ENCODE measurements around the gene NEURL4. TPM values are rescaled to one million over a fixed set of nuclear protein-coding genes. Genes with fewer than 3 reads are reported as not detected.

NEURL4 gene
- polyA plus RNA-seq, 4 donors = 25.4 to 39.7 (median 31.4) TPM

DNA sequence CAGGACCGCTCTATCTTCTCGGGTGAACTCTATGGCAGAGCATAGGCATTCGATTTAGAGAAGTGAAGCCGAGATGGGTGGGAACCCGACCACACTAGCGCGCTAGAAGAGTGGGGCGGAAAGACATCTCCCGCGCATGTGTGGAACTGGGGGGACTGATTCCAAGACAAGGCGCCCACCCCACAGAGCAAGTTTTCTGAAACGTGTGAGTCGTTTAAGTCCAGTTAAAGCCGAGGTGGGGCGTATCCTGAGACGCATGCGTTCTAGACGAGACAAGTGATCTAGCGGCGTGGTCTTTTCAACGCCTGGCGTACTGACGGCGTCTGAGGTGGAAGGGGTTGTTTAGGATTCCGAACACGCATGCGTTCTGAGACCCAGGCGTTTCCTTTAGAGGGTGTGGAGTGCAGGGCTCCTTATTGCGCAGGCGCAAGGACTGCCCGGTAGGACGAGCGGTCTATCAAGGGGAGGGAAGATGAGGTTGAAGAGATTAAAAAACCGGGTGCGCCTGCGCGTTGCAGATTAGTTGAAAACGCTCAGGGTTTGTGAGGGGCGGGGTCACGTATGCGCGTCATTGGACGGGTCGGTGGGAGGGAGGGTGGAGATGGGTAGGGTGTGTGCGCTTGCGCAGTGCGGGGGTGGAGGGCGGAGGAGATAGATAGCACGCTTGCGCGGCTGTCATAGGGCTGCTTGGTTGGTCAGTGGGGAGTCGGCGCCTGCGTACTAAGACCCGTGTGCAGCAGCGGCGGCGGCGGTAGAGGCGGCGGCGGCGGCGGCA is 22.0 kb downstream of the NEURL4 start, which contains the start of gene EIF5A:
EIF5A (plus strand) TSS at position 718 of the 775 bp plus-strand sequence. CDS start 2,008 bp downstream, outside the sequence.
- DNase-seq (ENCODE audit: low read depth in 4 of 4, low spot score in 2 of 4) = peak; percentile 99 to 100 (median 100)

GRCh38 chr17:7304179-7304578 is 25.0 kb downstream of the NEURL4 start:
- DNase-seq (ENCODE audit: low read depth in 4 of 4, low spot score in 2 of 4) = no peak

DNA sequence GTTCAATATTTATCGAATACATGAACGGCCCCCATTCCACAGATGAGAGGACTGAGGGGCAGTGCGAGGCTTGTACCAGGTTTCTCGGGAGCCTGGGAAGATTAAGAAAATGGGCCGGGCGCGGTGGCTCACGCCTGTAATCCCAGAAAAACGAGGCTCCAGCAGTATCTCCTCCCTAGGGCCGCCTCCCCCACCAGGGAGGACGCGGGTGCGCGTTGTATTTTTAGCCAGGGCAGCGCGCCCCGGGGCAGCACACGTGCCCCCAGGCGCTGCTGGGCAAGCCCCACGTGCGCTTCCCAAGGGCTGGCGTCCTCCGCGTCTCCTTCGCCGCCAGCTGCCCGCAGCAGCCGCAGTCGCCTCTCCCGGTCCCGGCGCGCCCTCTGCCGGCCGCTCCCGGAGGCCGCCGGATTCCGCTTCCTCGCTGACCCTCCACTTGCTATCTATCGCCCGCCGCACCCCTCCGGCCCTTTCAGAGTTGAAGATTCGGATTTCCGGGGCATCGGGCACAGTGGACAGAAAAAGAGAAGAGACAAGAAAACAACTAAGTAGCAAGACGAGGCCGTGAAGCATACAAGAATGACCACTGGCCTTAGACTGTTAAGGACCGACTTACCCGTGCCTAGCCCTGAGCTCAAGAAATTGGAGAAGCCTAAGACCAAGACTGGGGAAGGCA is 32.8 kb downstream of the NEURL4 start:
- no peak for DNase-seq (ENCODE audit: low read depth in 4 of 4, low spot score in 2 of 4)

DNA sequence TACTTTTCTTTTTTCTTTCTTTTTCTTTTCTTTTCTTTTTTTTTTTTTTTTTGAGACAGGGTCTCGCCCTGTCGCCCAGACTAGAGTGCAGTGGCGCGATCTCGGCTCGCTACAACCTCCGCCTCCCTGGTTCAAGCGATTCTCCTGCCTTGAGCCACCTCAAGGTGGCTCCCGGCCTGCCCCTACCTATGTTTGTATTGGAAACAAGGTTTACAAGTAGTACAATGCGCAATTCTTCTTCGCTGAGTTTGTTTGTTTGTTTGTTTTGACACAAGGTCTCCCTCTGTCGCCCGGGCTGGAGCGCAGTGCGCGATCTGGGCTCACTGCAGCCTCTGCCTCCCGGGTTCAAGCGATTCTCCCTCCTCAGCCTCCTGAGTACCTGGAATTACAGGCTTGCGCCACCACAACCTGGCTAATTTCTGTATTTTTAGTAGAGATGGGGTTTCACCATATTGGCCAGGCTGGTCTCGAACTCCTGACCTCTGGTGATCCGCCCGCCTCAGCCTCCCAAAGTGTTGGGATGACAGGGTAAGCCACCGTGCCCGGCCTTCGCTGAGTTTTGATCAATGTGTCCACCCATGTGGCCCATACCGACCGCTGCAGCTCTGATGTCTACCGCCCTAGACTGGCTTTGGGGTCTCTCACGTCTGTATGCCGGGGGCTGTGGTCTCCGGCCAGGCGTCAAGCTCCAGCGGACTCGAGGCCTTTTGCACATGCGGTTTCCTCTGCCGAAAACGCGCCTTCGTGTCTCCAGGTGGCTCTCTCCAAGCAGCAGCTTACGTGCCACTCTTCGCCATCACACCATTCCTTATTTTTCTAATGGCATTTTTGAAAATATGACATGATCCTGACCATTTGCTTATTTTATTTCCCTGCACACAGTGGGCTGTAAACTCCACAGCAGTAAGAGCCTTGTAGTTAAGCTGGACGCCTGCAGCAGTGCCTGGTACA is 33.6 kb downstream of the NEURL4 start:
- DNase-seq (ENCODE audit: low read depth in 4 of 4, low spot score in 2 of 4) = no peak

DNA sequence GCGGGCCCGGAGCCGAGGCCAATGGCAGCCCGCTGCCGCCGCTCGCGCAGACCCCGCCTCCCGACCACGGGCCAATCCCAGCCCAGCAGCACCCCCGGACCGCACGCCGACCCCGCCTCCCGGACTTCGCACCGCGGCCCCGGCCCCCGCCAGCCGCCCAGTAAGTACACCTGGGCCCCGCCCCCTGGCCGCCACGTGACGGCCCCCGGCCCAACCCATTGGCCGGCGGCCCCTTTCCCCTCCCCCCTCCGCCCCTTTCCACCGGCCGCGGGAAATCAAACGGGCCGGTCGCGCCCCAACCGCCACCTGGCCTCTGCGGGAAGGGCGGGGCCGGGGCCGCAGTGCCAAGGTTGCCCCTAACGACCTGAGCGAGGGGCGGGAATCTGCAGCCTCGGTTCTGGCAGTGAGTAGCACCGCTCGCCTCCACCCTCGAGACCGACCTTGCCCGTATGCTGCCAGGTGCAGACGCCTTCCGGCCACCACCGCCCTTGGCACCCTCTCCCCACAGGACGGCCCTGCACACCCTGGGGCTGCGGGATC is 34.5 kb downstream of the NEURL4 start, which contains the start of gene YBX2:
YBX2 (minus strand) TSS at position 26 of the 540 bp plus-strand sequence. CDS start 139 bp downstream, outside the sequence.
- no peak for DNase-seq (ENCODE audit: low read depth in 4 of 4, low spot score in 2 of 4)

- no peak for DNase-seq (ENCODE audit: low read depth in 4 of 4, low spot score in 2 of 4)
Observed at GRCh38 chr17:7293816-7294613, 35.1 kb downstream of the NEURL4 start.

DNA sequence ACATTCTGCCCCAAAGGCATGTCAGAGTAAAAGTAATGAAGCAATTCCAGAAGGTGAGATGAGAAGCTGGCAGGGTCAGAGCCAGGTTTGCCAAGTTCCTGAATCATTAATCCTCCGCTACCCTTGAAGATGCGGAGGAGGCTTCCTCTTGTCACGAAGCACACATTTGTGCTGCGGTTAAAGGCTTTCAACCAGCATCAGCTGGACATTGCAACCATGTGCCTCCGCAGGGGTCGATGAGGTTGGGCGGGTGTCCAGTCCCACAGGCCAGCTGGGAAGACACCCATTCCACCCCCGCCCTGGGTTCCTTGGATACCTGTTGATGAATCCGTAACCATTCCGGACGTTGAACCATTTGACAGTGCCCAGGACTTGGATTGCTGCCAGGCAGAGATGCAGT is 36.0 kb downstream of the NEURL4 start:
- no peak for DNase-seq (ENCODE audit: low read depth in 4 of 4, low spot score in 2 of 4)

GRCh38 chr17:7292729-7293128 is 36.4 kb downstream of the NEURL4 start:
- DNase-seq (ENCODE audit: low read depth in 4 of 4, low spot score in 2 of 4) = no peak

- no peak for DNase-seq (ENCODE audit: low read depth in 4 of 4, low spot score in 2 of 4)
Observed at GRCh38 chr17:7292194-7292593, 36.9 kb downstream of the NEURL4 start.

- DNase-seq (ENCODE audit: low read depth in 4 of 4, low spot score in 2 of 4) = no peak
Observed at GRCh38 chr17:7290685-7291084, 38.5 kb downstream of the NEURL4 start.

DNA sequence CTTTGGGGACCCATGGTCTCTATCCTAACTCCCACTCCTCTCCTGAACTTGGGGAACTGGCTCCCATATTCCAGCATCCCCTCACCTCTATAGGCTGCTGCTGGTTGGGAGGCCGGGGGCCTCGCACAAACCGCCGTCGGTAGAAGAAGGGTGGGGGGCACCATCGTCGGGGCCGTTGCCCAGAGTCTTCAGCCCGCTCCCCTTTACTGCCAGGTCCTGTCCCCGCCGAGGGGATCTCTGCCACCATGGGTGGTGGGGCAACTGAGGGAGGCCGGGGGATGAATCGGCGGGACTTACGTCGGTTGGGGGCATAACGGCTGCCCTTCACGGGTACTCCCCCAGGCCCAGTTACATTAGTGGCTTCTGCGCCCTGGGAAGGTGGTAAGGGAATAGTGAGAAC is 39.0 kb downstream of the NEURL4 start:
- DNase-seq (ENCODE audit: low read depth in 4 of 4, low spot score in 2 of 4) = no peak

GRCh38 chr17:7289256-7290032 is 39.7 kb downstream of the NEURL4 start:
- no peak for DNase-seq (ENCODE audit: low read depth in 4 of 4, low spot score in 2 of 4)

- DNase-seq (ENCODE audit: low read depth in 4 of 4, low spot score in 2 of 4) = no peak
Observed at GRCh38 chr17:7285679-7286078, 43.5 kb downstream of the NEURL4 start.

- no peak for DNase-seq (ENCODE audit: low read depth in 4 of 4, low spot score in 2 of 4)
Observed at GRCh38 chr17:7284911-7285310, 44.2 kb downstream of the NEURL4 start.

GRCh38 chr17:7283471-7284216 is 45.5 kb downstream of the NEURL4 start:
- DNase-seq (ENCODE audit: low read depth in 4 of 4, low spot score in 2 of 4) = no peak

DNA sequence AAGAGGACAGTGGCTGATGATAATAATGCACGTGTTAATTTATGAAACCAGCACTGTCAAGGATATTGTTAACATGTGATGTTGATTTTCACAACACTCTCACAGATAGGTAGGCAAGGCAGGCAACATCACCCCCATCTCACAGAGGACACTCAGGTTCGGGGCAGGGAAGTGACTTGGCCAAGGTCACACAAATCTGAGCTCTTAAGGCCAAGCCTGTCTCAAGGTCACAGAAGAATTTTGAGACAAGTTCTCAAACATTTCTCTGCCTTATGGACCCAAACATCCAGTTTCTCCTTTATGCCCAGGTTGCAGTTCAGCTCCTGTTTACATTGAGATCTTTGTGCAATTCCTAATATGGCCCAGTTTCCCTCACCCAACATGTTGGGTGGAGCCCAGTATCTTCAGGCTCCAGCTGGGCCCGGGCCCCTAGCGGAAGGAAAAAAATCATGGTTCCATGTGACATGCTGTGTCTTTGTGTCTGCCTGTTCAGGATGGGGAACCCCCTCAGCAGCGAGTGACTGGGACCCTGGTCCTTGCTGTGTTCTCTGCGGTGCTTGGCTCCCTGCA is 46.3 kb downstream of the NEURL4 start:
- no peak for DNase-seq (ENCODE audit: low read depth in 4 of 4, low spot score in 2 of 4)

- DNase-seq (ENCODE audit: low read depth in 4 of 4, low spot score in 2 of 4) = no peak
Observed at GRCh38 chr17:7281953-7282751, 47.0 kb downstream of the NEURL4 start.
